WTC11 (cell line): ENCODE results near the gene MAP4K1. TPM values are rescaled to one million over a fixed set of nuclear protein-coding genes. Genes with fewer than 3 reads are reported as not detected.
A peak's percentile ranks its signal among the peaks of the same experiment; 100 is the strongest.

Experiments
- ATAC-seq: fragments of 200-7000 bp; cut with Tn5 transposase; 2 replicates; pipeline ENCODE4 v1.10.0; 2021; ENCODE audit warnings: mild to moderate bottlenecking, moderate library complexity
- CTCF ChIA-PET: fragments of 300-600 bp; sonication (Branson Sonifier 250); formaldehyde crosslinking; loops from one replicate; lab custom pipeline; 2021; ENCODE audit warnings: antibody characterized with exemption; lab: Charles Lee
- POLR2A ChIA-PET: fragments of 350-600 bp; sonication (Branson Sonifier 250); formaldehyde crosslinking; loops from one replicate; lab custom pipeline; 2021; ENCODE audit warnings: antibody characterized with exemption; lab: Charles Lee
- DNase-seq: peaks from one replicate; pipeline ENCODE4 v3.0.0; 2021; ENCODE audit warnings: low spot score
- H3K27ac Mint-ChIP-seq: 2 replicates; pipeline ENCODE4 v1.8.0; 2021; ENCODE audit warnings: mixed read lengths
- H3K27me3 Mint-ChIP-seq: 2 replicates; pipeline ENCODE4 v1.8.0; 2021; ENCODE audit warnings: low read depth, mild to moderate bottlenecking, moderate library complexity, mixed read lengths
- H3K36me3 Mint-ChIP-seq: 2 replicates; pipeline ENCODE4 v1.8.0; 2021; ENCODE audit warnings: mixed read lengths
- H3K4me1 Mint-ChIP-seq: 2 replicates; pipeline ENCODE4 v1.8.0; 2022; ENCODE audit warnings: mixed read lengths
- H3K4me3 Mint-ChIP-seq: 2 replicates; pipeline ENCODE4 v1.8.0; 2021; ENCODE audit warnings: mild to moderate bottlenecking, moderate library complexity, mixed read lengths
- H3K9me3 Mint-ChIP-seq: 2 replicates; pipeline ENCODE4 v1.8.0; 2021; ENCODE audit warnings: mixed read lengths
- AFF4 ChIP-seq: sonication (generic); formaldehyde crosslinking; IDR thresholded peaks from 2 replicates; pipeline ENCODE4 v1.8.1; 2023; ENCODE audit warnings: mild to moderate bottlenecking, missing genetic modification reagents, borderline replicate concordance
- FOXP4 ChIP-seq: sonication (generic); formaldehyde crosslinking; IDR thresholded peaks from 2 replicates; pipeline ENCODE4 v1.8.0; 2022; ENCODE audit warnings: mild to moderate bottlenecking, missing genetic modification reagents
- GABPB1 ChIP-seq: sonication (generic); formaldehyde crosslinking; IDR thresholded peaks from 2 replicates; pipeline ENCODE4 v1.8.1; 2023; ENCODE audit warnings: mild to moderate bottlenecking, missing genetic modification reagents
- HMGA2 ChIP-seq: fragments of 250-450 bp; sonication (Bioruptor Pico); IDR thresholded peaks from 2 replicates; pipeline ENCODE4 v1.4.0; 2021; ENCODE audit warnings: mild to moderate bottlenecking, moderate library complexity
- IRF1 ChIP-seq: sonication (generic); formaldehyde crosslinking; IDR thresholded peaks from 2 replicates; pipeline ENCODE4 v1.8.0; 2023; ENCODE audit warnings: missing genetic modification reagents
- MAX ChIP-seq: sonication (generic); formaldehyde crosslinking; IDR thresholded peaks from 2 replicates; pipeline ENCODE4 v1.8.0; 2022; ENCODE audit warnings: mild to moderate bottlenecking, missing genetic modification reagents
- MXD4 ChIP-seq: fragments of 250-450 bp; sonication (Bioruptor Pico); IDR thresholded peaks from 2 replicates; pipeline ENCODE4 v1.8.0; 2021; ENCODE audit warnings: mild to moderate bottlenecking, moderate library complexity, borderline replicate concordance
- SMAD3 ChIP-seq: sonication (generic); formaldehyde crosslinking; IDR thresholded peaks from 2 replicates; pipeline ENCODE4 v1.8.0; 2022; ENCODE audit warnings: missing genetic modification reagents, mild to moderate bottlenecking, borderline replicate concordance
- SOX15 ChIP-seq: fragments of 250-450 bp; sonication (Bioruptor Pico); IDR thresholded peaks from 2 replicates; pipeline ENCODE4 v1.9.0; 2021; ENCODE audit warnings: mild to moderate bottlenecking
- TCF7 ChIP-seq: sonication (generic); formaldehyde crosslinking; IDR thresholded peaks from 2 replicates; pipeline ENCODE4 v1.8.0; 2022; ENCODE audit warnings: mild to moderate bottlenecking, low read depth, missing genetic modification reagents, moderate library complexity
- TEAD1 ChIP-seq: sonication (generic); formaldehyde crosslinking; IDR thresholded peaks from 2 replicates; pipeline ENCODE4 v1.8.0; 2022; ENCODE audit warnings: mild to moderate bottlenecking, missing genetic modification reagents
- ZBTB43 ChIP-seq: sonication (generic); formaldehyde crosslinking; IDR thresholded peaks from 2 replicates; pipeline ENCODE4 v1.8.1; 2023; ENCODE audit warnings: mild to moderate bottlenecking, missing genetic modification reagents
- ZNF138 ChIP-seq: sonication (generic); formaldehyde crosslinking; conservative IDR thresholded peaks from 2 replicates; pipeline ENCODE4 v1.8.1; 2022; ENCODE audit warnings: mild to moderate bottlenecking, moderate library complexity, missing genetic modification reagents
- ZNF232 ChIP-seq: sonication (generic); formaldehyde crosslinking; IDR thresholded peaks from 2 replicates; pipeline ENCODE4 v1.8.0; 2022; ENCODE audit warnings: mild to moderate bottlenecking, missing genetic modification reagents
- ZNF281 ChIP-seq: sonication (generic); formaldehyde crosslinking; IDR thresholded peaks from 2 replicates; pipeline ENCODE4 v1.8.0; 2023; ENCODE audit warnings: mild to moderate bottlenecking, missing genetic modification reagents
- ZNF512 ChIP-seq: sonication (generic); formaldehyde crosslinking; IDR thresholded peaks from 2 replicates; pipeline ENCODE4 v1.8.1; 2022; ENCODE audit warnings: missing genetic modification reagents, borderline replicate concordance
- ZNF671 ChIP-seq: fragments of 250-450 bp; sonication (Bioruptor Pico); IDR thresholded peaks from 2 replicates; pipeline ENCODE4 v1.8.0; 2021; ENCODE audit warnings: mild to moderate bottlenecking
- total RNA-seq: library from RNA; stranded (reverse); gene quantifications from 3 replicates; pipeline ENCODE4 v1.2.3, GENCODE V29; 2021

Gene MAP4K1
- total RNA-seq, 1 experiment from 2014 or later = 14.0 TPM

GRCh38 chr19:38647966-38648768, 30.4 kb upstream of the MAP4K1 start:
- no peak for TF ChIP-seq MXD4
- 0 out of 2 replicates have a peak, but pooled peaks have one; percentile 3 for TF ChIP-seq MAX
- Mint-ChIP-seq H3K36me3 (no peaks in the 10 kb centered on the region), H3K27ac (peak overlapping the region; percentile 93), H3K9me3 (no peaks in the 10 kb centered on the region), H3K4me1 (peaks cover 58% of the 10 kb centered on the region), H3K27me3 (no peaks in the 10 kb centered on the region), H3K4me3 (peak overlapping the region; percentile 94)
- POLR2A ChIA-PET = interaction anchor here (0.5 to 4.6 kb wide), 12 partner anchors 11 to 260 kb away, joined by 3 to 44 read pairs (median 7); partner anchors contain the start of genes EIF3K and GGN
- CTCF ChIA-PET = interaction anchor here (0.5 to 7.0 kb wide), 18 partner anchors 12 to 460 kb away, joined by 3 to 101 read pairs (median 4); partner anchors contain the start of genes EIF3K, FAM98C, GGN and MRPS12
- no peak for DNase-seq
- no peak for ATAC-seq

GRCh38 chr19:38647368-38647965, 29.7 kb upstream of the MAP4K1 start, which contains the start of gene ACTN4:
TSS of gene ACTN4 (plus strand) at chr19:38647649. CDS start at chr19:38647746, 97 bp downstream.
- peak; percentile 83 for ATAC-seq
- Mint-ChIP-seq H3K4me1 (peaks cover 52% of the 10 kb centered on the region), H3K9me3 (no peaks in the 10 kb centered on the region), H3K36me3 (no peaks in the 10 kb centered on the region), H3K4me3 (peak within 1 kb of the TSS; percentile 94), H3K27ac (peak within 1 kb of the TSS; percentile 93), H3K27me3 (no peaks in the 10 kb centered on the region)
- CTCF ChIA-PET = interaction anchor here (0.5 to 7.0 kb wide), 18 partner anchors 12 to 461 kb away, joined by 3 to 101 read pairs (median 4); partner anchors contain the start of genes EIF3K, FAM98C, GGN and MRPS12
- peak; percentile 100 for DNase-seq
- POLR2A ChIA-PET = interaction anchor here (0.6 to 4.6 kb wide), 19 partner anchors 11 to 744 kb away, joined by 3 to 44 read pairs (median 4); partner anchors contain the start of genes EIF3K, GGN, MED29 and PAF1
- TF ChIP-seq GABPB1 = peak; percentile 43; the same call in 1 of the 2 replicates
- no peak for TF ChIP-seq HMGA2 (CRISPR knock-in tag)
- no peak for TF ChIP-seq ZNF232 (CRISPR knock-in tag)
- TF ChIP-seq ZBTB43 = no peak
- no peak for TF ChIP-seq ZNF138 (CRISPR knock-in tag)
- TF ChIP-seq AFF4 (CRISPR knock-in tag) = no peak
- TF ChIP-seq FOXP4 (CRISPR knock-in tag) = peak; percentile 94
- no peak for TF ChIP-seq SMAD3 (CRISPR knock-in tag)
- TF ChIP-seq SOX15 (CRISPR knock-in tag) = no peak
- TF ChIP-seq IRF1 = no peak
- TF ChIP-seq ZNF671 (CRISPR knock-in tag) = no peak; the same call in 1 of the 2 replicates
- no peak for TF ChIP-seq TEAD1 (CRISPR knock-in tag)
- no peak for TF ChIP-seq ZNF512 (CRISPR knock-in tag)
- no peak for TF ChIP-seq TCF7 (CRISPR knock-in tag)
- TF ChIP-seq ZNF281 (CRISPR knock-in tag) = no peak
